Frontal cortex (tissue), 4 donors: ENCODE measurements around the gene CCDC158. TPM values are rescaled to one million over a fixed set of nuclear protein-coding genes. Genes with fewer than 3 reads are reported as not detected.
"Not testable (repeated sequence)": the region's sequence is repeated elsewhere in the genome, so short reads cannot be mapped to it uniquely, and the experiment has no call there.

Experiments used
- DNase-seq, 2 donors: peaks; one replicate each; pipeline ENCODE4 v3.0.0; 2012; ENCODE audit warnings: low spot score in 2 of 2
- FAIRE-seq: peaks from 2 replicates; lab custom pipeline; 2012; peaks lifted over from hg19 to GRCh38; lab: Jason Lieb, UNC
- total RNA-seq: library from RNA; depleted of rRNA; stranded (reverse); fragments of >200 nt; gene quantifications from one replicate; pipeline ENCODE4 v1.2.3, GENCODE V29; 2014
- donor health status: control.
- donor health status: control.
- donor health status: control.

Gene CCDC158
- total RNA-seq, 1 donor from 2014 or later: 6.1 TPM

DNA sequence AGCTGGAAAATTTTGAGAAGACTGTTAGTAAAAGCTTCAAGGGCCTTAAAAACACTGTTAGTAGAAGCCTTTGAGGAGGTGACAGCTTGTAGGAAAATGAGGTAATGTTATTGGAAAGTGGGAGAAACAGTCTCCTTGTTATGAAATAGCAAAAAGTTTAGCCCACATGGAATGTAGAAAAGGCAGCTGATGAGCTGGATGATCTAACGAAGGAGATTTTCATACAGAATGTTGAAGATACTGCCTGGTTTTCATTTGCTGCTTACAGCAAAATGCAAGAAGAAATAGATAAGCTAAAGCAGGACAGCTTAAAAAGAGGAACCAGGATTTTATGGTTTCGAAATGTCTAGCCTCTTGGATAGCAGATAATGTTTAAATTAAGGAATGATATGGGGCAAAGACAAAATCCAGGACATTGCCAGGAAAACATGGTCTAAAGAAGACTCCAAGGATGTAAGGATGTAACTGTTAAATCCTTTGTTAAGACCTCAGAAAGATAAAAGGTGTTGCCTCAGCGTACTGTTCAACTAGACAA is 124.6 kb downstream of the CCDC158 start:
- no peak for FAIRE-seq

DNA sequence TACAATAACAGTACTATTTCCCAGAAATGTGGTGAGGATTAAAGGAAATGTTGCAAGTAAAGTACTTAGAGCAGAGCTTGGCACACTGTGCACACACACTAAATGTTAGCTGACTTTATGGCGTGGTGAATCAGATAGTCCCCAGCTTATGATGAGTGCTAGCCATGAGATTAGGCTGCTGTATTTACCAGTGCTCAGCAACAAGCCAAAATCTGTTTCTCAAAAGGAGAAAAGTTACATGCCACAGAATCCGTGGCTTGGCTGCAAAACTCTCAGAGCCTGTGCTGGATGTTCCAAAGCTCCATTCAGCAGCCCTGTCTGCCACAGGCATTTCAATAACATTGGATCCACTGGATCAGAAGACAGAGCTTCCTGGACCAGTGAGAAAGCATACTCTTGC is 127.2 kb downstream of the CCDC158 start:
- FAIRE-seq (no peak), DNase-seq (no peak)

More for the DNA sequence above, 124.6 kb downstream of the CCDC158 start:
- no peak for DNase-seq

DNA sequence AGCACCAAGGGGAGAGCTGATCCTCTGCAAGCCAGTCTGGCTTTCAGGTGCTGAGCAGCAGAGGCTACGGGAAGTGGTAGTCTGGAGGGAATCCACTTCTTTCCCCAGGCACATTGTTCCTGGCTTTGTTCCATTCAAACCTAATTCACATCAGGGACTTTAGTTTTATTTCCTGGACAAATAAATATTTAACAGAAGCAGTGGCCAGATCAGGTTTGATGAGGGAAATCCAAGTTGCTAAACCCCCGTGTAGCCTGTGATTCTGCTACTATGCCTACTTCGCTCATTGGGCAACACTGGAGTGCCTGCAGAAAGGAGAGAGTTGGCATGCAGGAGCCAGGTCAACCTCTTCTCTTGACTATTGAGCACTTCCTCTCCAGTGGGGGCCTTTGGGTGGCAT is 128.2 kb downstream of the CCDC158 start:
- no peak for FAIRE-seq
- no peak for DNase-seq

DNA sequence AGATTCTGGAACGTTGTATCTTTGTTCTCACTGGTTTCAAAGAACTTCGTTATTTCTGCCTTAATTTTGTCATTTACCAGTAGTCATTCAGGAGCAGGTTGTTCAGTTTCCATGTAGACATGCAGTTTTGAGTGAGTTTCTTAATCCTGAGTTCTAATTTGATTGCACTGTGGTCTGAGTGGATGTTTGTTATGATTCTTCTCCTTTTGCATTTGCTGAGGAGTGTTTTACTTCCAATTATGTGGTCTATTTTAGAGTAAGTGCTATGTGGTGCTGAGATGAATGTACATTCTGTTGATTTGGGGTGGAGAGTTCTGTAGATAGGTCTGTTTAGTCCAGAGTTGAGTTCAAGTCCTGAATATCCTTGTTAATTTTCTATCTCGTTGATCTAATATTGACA is 133.1 kb downstream of the CCDC158 start:
- DNase-seq, FAIRE-seq: not testable (repeated sequence)

DNA sequence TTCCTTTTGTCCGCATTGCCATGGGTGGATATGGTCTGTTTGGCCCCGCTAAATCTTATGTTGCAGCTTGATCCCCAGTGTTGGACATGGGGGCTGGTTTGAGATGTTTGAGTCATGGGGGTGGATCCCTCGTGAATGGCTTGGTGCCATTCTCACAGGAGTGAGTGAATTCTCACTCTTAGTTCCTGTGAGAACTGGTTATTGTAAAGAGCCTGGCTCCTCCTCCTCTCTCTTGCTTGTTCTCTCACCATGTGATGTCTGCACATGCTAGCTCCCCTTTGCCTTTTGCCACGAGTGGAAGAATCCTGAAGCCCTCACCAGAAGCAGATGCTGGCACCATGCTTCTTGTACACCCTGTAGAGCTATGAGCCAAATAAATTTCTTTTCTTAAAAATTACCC is 137.0 kb downstream of the CCDC158 start:
- no peak for DNase-seq
- FAIRE-seq: no peak

DNA sequence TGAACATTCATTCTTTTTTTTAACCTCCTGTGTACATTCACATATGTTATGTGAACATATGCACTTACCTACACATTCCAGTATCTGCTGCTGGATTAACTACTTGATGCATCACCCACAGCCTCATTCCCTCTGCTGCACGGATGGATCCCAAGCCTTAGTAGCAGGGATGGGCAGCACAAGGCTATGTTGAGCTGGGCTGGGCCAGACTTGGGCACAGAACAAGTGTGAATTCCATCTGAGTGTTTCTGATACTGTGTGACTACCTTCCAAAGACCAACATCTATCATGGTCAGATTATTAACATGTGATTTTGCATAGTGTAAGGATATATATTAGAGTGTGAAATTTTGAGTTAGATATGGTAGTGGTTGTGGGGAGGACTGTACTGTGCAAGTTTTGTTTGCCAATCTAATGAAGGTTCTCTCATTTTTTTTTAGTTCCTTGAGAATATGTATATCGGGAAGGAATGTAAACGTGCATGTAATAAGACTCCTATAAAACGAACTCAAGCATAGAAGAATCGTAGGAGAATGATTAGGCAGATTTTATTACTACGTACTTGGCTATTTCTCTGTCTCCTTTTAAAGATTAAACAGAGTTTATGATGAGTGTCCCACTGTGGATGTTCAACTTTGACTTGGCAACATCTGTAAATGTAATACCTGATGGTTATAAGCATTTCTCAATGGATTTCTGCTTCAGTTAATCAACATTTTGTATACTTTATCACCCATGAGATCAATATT is 137.8 kb downstream of the CCDC158 start:
- no peak for DNase-seq
- no peak for FAIRE-seq

DNA sequence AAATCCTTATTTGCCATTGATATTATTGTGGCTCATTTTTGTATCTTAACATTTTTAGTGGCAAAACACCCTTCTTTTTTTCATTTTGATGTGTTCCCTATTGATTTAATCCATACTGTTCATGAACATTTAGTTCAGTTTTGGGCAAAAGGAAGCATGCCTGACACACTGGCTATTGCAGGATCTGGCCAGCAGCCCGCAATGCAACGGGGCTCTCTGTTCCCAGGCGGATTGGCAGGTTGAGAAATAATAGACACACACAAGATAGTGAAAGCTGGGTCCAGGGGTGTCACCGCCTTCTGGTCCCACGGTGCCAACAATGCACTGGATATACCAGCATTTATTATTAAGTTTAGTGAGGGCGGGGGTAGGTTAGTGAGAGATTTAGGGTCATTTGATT is 139.3 kb downstream of the CCDC158 start:
- FAIRE-seq, DNase-seq: not testable (repeated sequence)

DNA sequence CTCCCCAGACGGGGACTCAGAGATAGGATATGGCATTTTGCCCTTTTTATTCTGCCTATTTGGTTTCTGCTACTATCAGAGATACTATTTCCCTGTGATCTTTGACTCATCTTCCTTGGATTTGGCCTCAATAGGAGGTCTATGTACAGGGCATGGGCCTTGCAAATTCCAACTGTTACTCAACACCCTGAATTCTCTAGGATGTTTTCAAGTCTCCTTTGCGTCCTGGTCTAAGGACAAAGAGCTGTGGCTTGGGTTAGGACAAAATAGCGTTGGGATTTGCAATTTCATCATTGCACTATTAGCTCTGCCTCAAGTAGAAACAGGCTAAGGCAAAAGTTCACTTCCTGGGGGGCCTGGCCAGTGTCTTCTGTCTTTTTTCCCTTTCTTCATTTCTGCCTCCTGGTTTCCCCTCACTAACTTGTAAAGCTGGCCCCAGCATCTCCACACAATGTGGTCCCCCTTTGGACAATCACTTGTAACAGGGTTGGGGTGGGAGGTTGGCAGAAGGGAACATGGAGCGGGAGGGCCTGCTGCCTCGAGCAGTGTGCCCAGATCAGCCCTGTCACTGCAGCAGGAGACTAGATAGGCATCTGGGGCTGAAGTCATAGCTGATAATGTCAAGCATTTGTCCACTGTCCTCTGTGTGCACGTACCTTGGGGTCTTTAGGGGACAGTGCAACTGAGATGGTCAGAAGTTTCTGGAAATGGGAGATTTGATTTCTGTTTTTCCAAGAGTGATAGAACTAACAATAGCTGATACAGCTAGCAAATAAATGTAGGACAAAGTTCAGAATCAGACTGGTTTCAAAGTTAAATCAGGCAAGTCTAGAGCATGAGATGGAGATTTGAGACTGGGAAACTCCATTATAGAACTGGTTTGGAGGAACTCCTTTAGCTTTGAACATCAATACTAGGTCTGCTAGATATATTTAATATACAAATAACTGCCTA is 140.2 kb downstream of the CCDC158 start:
- FAIRE-seq: no peak

DNA sequence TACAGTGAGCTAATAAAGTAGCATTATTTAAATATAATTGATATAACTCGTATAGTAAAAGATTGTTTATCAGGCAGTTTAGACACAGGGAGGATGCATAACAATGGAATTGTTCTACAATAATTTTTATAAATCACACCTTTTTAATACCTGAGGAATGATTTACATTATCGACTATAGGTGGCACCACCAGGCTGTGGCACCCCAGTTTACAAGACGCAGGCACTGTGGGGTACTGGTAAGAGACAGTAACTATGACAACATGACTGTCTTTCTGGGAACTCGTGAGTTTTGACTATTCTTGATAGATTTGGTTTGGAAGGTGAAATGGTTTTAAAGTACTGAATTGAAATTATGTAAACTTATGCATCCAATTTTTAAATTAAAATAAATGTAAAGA is 141.5 kb downstream of the CCDC158 start:
- DNase-seq (no peak), FAIRE-seq (no peak)

More for the DNA sequence above, 140.2 kb downstream of the CCDC158 start:
- DNase-seq: no peak

DNA sequence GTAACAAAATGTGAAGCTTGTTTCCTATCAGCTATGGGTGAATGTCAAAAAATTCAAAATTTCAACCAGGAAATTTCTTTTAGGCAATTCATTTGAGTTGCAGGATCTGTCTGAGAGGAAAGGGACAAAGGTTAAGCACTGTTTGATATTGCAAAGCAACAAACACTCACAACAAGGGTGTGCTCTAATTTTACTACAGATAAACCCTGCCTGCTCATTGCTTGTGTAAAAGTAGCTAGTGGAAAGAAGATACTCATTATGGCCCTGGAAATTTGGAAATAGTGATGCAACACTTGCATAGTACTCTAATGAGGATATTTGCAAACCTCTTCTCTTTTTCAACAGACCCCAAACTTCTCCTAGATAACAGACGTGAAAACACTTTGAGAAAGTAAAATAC is 142.4 kb downstream of the CCDC158 start:
- FAIRE-seq (no peak), DNase-seq (no peak)

DNA sequence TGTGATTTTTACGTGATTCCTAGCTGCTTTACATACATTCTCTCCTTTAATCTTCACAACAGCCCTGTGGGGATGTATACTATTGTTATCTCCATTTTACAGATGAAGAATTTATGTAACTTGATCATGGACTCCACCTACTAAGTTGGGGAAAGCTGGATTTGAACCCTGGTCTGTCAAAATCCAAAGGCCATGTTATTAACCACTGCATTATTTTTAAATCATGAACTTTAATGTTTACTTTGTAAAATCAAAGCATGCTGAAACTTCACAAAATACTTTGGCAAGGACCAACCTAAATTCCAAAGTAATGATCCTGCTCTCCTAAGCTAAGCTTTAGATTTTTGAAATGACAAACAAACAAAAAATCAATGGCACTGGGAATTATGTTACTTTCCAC is 143.3 kb downstream of the CCDC158 start:
- no peak for FAIRE-seq
- DNase-seq: no peak

DNA sequence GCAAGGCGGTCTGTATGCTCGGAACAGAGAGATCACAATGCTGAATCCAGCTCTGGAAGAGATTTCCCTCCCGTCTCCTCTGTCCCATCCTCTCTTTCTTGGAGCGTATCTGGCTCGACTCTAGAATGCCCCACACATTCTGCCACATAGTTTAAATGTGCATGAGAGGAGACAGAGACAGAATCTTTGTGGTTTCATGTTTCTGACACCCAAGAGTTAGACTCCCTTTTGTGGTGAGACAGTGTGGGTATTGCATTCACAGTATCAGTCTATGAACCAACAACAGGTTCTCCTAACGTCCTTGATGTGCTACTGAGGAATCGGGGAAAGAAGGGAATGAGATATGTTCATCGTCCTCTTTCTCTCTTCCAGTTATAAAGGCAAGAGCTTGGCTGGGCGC is 144.1 kb downstream of the CCDC158 start:
- DNase-seq (no peak), FAIRE-seq (no peak)

DNA sequence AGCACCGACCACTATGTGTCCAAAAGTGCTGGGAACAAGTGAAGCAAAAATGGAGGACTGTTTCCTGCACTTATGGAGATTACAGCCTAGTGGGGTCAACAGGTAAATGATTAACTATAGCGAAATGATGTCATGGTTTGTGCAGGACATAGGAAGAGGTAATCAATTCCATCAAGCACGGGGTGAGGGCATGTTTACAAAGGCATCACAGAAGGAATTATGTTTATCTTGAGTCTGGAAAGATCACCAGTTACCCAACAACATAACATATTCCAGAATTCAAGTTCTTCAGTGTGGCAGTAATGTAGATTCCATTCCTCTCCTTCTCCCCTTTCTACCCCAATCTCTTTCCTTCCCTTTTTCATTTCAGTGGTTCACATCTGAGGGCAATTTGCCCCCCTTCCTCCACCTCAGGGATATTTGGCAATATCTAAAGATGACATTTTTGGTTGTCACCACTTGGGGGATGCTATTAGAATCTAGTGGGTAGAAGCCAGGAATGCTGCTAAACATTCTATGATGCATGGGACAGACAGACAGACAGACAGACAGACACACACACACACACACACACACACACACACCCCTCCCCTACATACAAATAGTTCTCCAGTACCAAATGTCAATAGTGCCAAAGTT is 145.3 kb downstream of the CCDC158 start:
- FAIRE-seq (no peak), DNase-seq (no peak)

DNA sequence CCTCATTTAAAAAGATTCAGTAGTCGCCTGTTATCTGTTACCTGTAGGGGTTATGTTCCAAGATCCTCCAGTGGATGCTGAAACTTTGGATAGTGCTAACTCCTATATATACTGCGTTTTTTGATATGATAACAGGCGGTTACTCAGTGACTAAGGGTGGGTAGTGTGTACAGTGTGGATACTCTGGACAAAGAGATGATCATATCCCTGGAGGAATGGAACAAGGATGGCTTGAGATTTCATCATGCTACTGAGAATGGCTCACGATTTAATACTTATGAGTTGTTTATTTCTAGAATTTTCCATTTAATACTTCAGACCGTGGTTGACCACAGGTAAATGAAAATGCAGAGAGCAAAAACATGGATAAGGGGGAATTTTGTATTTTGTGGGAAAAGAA is 147.9 kb downstream of the CCDC158 start:
- DNase-seq (no peak), FAIRE-seq (no peak)

DNA sequence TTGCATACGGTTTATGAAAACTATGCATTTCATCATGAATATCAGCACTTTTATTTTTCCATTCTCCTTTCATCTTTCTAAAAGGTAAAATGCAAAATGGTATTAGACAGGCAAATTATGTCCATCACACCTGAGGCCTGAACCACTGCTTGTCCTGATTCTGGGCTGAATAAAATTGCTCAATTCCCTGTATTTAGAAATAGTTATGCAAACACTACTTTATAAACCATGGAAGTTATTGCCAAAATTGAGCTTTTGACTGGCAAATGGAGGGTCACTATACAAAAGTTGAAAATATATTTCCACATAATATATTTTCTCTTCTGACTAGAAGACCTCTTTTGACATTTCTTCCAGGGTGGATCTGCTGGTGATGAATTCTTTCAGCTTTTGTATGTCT is 148.4 kb downstream of the CCDC158 start:
- FAIRE-seq: no peak
- no peak for DNase-seq

DNA sequence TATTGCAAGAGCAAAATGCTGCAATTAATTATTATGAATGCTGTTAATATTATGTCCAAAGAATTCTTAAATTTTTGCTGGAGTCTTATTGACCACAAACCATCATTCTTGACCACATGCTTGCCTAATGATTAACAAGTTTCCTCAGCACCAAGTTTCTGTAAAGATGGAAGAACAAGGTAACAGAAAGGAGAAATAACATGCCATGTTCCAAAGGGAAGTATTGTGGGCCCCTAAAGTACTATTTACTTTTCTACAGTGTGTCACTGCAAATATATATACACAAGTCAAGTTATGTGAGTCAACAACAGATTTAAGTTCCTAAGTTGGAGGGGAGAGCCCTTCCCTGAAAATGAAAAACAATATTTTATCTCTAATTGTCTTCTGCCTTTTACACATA is 148.9 kb downstream of the CCDC158 start:
- FAIRE-seq: no peak
- DNase-seq: no peak

DNA sequence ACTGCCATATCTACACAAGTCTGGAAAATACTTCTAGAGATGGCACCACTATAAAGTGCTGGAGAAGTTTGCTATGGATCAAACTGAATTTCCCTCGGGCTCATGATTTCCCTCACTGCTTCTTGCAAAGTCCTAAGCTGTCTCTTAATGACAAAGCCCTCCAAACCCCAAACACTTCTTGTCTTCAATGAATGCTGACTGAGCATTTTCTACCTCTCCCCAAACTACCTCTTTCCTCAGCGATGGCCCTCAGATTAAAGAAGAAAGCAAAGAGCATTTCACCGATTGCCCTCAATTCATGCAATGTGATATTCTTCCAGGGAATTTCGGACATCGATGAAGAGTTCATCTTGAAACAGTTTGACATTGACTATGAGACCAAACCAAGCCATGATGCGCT is 149.7 kb downstream of the CCDC158 start:
- FAIRE-seq: no peak
- no peak for DNase-seq

DNA sequence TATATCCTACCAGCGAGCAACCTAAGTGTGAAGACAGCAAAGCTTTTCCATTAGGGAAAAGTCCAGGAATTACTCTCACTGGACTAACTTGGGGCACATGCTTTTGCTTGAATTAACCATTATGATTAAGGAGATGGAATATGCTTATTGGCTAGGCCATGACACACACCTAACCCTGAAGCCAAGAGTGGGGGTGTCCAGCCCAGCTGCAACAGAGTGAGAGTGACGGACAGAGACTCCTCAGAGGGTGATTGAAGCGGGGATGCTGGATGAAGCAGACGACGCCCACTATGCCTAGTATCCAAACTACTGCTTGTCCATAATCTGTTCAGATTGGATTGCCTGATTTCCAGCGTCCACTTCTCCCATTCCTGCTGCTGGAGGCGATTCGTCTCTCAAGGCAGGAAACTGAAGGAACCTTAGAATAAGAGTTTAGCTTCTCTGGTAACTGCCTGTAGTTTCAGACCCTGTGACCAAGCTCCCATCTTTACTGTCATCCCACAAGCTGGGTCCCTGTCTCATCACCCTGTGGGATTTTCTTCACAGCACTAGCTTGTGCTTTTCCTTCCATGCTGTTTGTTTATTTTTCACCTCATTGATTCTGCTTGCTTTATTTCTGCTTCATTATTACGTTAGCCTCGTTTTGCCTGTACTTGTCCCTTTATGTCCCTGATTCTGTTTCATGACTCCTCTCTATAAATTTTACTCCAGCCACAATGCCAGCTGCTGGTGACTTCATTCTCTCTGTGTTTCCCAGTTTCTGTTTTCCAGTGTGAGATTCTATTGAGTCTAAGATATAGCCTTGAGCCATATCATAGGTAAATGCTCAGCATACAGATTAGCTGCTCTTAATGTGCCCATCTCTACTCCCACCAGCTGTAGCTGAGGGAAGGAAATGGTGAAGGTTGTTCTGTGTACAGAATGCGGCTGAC is 150.4 kb downstream of the CCDC158 start:
- DNase-seq (no peak), FAIRE-seq (no peak)

DNA sequence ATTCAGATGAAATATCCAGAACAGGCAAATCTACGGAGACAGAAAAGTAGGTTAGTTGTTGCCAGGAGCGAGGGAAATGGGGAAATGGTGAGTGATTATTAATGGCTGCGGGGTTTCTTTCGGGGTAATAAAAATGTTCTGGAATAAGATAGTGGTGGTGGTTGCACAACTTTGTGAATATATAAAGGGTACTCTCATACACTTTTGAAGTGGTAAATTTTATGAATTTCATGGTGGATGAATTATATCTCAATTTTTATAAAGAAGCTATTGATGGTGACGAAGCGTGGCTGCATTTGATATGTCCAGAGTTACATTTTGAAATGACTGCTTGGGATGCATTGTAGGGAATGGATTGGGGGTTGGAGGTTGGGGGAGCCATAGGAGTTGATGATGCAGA is 153.1 kb downstream of the CCDC158 start:
- no peak for FAIRE-seq

More for the DNA sequence above, 153.1 kb downstream of the CCDC158 start:
- DNase-seq: no peak
